ENCODE results near the gene NOXRED1. TPM values are rescaled to one million over a fixed set of nuclear protein-coding genes. Genes with fewer than 3 reads are reported as not detected.
A peak's percentile ranks its signal among the peaks of the same experiment; 100 is the strongest.

NOXRED1 gene
- total and polyA plus RNA-seq, 2 donors (not counting 1 experiment from before 2014, with no cell fraction given), result 0.42 to 1.5 TPM

DNA sequence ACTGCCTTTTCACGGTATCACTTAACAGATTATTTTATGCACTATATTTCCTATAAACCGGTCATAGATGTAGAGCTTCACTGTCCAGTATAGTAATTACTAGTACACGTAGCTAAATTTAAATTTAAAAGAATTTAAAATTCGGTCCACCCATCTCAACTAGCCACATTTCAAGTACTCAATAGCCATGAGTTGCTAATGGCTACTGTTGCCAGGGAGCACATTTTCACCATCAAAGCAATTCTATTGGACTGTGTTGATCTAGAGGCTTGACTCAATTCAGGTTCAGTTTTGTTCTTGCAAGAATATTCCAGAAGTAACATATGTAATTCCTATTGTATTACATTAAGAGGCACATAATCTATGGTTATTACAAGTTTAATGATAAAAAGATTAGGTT, 66.4 kb downstream of the NOXRED1 start:
- Histone ChIP-seq H3K9ac (ENCODE audit: low read length) (no peak overlapping the region), H3K4me3 (ENCODE audit: control extremely low read depth in 1 of 5, extremely low read depth in 1 of 5, insufficient read depth in 1 of 5, low read depth in 2 of 5, low read length in 4 of 5) (no peak overlapping the region), H3K4me1 (ENCODE audit: control insufficient read depth in 2 of 2, insufficient read depth in 2 of 2, low read length in 2 of 2) (peaks cover 7 to 12% of the 10 kb centered on the region in 2 donors), H3K9me3 (ENCODE audit: control extremely low read depth in 1 of 3, control insufficient read depth in 2 of 3, insufficient read depth in 1 of 3, low read length in 2 of 3) (no peaks in the 10 kb centered on the region), H3K27ac (ENCODE audit: low read length in 2 of 2) (no peak overlapping the region), H2AFZ (ENCODE audit: insufficient read depth, low read depth, low read length, poor library complexity, severe bottlenecking) (no peak overlapping the region), H3K36me3 (replicated peaks in 1 of 2; ENCODE audit: control extremely low read depth in 1 of 2, control insufficient read depth in 1 of 2, extremely low read depth in 1 of 2, insufficient read depth in 2 of 2, low read length in 1 of 2) (no peaks in the 10 kb centered on the region), H3K79me2 (ENCODE audit: control insufficient read depth, insufficient read depth, low read length) (peaks cover 89% of the 10 kb centered on the region), H3K4me2 (replicated peaks; ENCODE audit: low read depth, low read length, poor library complexity, severe bottlenecking) (no peak overlapping the region), H4K20me1 (ENCODE audit: control insufficient read depth, insufficient read depth, low read length, poor library complexity, severe bottlenecking) (peaks cover 35% of the 10 kb centered on the region), H3K27me3 (replicated peaks in 1 of 4; ENCODE audit: control extremely low read depth in 1 of 4, control insufficient read depth in 3 of 4, insufficient read depth in 4 of 4, low read length in 3 of 4) (no peaks in the 10 kb centered on the region)
- DNase-seq (no peak), ATAC-seq (ENCODE audit: low read depth) (no peak)
- intact Hi-C loops (cut with micrococcal nuclease), result no loop called here
- no peak for TF ChIP-seq EZH2 (IDR thresholded peaks at IDR 0.05; ENCODE audit: borderline replicate concordance, insufficient read depth, low read depth, low read length, poor library complexity, severe bottlenecking)
- TF ChIP-seq, protein P1, sequence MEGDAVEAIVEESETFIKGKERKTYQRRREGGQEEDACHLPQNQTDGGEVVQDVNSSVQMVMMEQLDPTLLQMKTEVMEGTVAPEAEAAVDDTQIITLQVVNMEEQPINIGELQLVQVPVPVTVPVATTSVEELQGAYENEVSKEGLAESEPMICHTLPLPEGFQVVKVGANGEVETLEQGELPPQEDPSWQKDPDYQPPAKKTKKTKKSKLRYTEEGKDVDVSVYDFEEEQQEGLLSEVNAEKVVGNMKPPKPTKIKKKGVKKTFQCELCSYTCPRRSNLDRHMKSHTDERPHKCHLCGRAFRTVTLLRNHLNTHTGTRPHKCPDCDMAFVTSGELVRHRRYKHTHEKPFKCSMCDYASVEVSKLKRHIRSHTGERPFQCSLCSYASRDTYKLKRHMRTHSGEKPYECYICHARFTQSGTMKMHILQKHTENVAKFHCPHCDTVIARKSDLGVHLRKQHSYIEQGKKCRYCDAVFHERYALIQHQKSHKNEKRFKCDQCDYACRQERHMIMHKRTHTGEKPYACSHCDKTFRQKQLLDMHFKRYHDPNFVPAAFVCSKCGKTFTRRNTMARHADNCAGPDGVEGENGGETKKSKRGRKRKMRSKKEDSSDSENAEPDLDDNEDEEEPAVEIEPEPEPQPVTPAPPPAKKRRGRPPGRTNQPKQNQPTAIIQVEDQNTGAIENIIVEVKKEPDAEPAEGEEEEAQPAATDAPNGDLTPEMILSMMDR (IDR thresholded peaks at IDR 0.05), result no peak
- POLR2A ChIA-PET, result no interaction called here
- WGBS (ENCODE audit: insufficient coverage), result no CpG with 5 or more reads among the region's 4 CpGs
- H3K27me3 Mint-ChIP-seq, result no peaks in the 10 kb centered on the region
- H3K27ac Mint-ChIP-seq, result no peak overlapping the region
- CTCF ChIA-PET, result no interaction called here
- H3K9me3 Mint-ChIP-seq (ENCODE audit: insufficient read depth), result no peaks in the 10 kb centered on the region
- peaks cover 33% of the 10 kb centered on the region for H3K4me1 Mint-ChIP-seq
- no peak overlapping the region for H3K4me3 Mint-ChIP-seq

DNA sequence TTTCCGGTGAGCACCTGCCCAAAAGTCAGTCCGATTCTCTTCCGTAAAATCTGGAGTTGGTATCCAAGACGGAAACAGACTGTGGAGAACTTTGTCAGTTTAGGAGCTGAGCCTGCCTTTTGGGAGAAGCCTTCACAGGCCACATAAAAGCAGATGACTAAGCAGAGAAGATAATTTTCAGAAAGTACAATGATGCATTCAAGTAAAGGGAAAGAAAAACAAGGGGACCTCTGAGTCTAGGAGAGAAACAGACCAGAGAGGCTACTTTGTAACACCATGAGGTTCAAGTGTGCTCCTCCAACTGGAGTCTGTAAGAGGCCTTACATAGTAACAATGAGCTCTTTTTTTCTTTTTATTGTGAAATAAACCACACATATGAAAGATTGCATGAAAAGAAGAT, 67.5 kb downstream of the NOXRED1 start:
- no peak overlapping the region for H3K4me2 ChIP-seq (replicated peaks; ENCODE audit: low read depth, low read length, poor library complexity, severe bottlenecking)
- DNase-seq, result no peak
- no peak overlapping the region for H3K27ac ChIP-seq (ENCODE audit: low read length in 2 of 2)
- H2AFZ ChIP-seq (ENCODE audit: insufficient read depth, low read depth, low read length, poor library complexity, severe bottlenecking), result no peak overlapping the region
- no peaks in the 10 kb centered on the region for H3K9me3 Mint-ChIP-seq (ENCODE audit: insufficient read depth)
- peaks cover 81% of the 10 kb centered on the region for H3K79me2 ChIP-seq (ENCODE audit: control insufficient read depth, insufficient read depth, low read length)
- H4K20me1 ChIP-seq (ENCODE audit: control insufficient read depth, insufficient read depth, low read length, poor library complexity, severe bottlenecking), result peaks cover 27% of the 10 kb centered on the region
- peaks cover 0 to 5% of the 10 kb centered on the region in 2 experiments for H3K36me3 ChIP-seq (replicated peaks in 1 of 2; ENCODE audit: control extremely low read depth in 1 of 2, control insufficient read depth in 1 of 2, extremely low read depth in 1 of 2, insufficient read depth in 2 of 2, low read length in 1 of 2)
- ChIA-PET POLR2A (no interaction called here), CTCF (no interaction called here)
- 98% methylated on average over 4 of the region's 4 CpGs for WGBS (ENCODE audit: insufficient coverage)
- no peaks in the 10 kb centered on the region for H3K9me3 ChIP-seq (ENCODE audit: control extremely low read depth in 1 of 3, control insufficient read depth in 2 of 3, insufficient read depth in 1 of 3, low read length in 2 of 3)
- no peaks in the 10 kb centered on the region for H3K27me3 Mint-ChIP-seq
- no peak overlapping the region for H3K9ac ChIP-seq (ENCODE audit: low read length)
- ATAC-seq (ENCODE audit: low read depth), result no peak
- intact Hi-C loops (cut with micrococcal nuclease), result no loop called here
- H3K4me3 Mint-ChIP-seq, result no peak overlapping the region
- no peaks in the 10 kb centered on the region for H3K27me3 ChIP-seq (replicated peaks in 1 of 4; ENCODE audit: control extremely low read depth in 1 of 4, control insufficient read depth in 3 of 4, insufficient read depth in 4 of 4, low read length in 3 of 4)
- no peak overlapping the region for H3K4me3 ChIP-seq (ENCODE audit: control extremely low read depth in 1 of 5, extremely low read depth in 1 of 5, insufficient read depth in 1 of 5, low read depth in 2 of 5, low read length in 4 of 5)
- peaks cover 25% of the 10 kb centered on the region for H3K4me1 Mint-ChIP-seq
- peaks cover 6 to 9% of the 10 kb centered on the region in 2 donors for H3K4me1 ChIP-seq (ENCODE audit: control insufficient read depth in 2 of 2, insufficient read depth in 2 of 2, low read length in 2 of 2)
- TF ChIP-seq, protein P1 (IDR thresholded peaks at IDR 0.05), result no peak
- H3K27ac Mint-ChIP-seq, result peak overlapping the region; percentile 5

Measured in B cell (primary cell).